Effector memory CD4-positive, alpha-beta T cell (primary cell): ENCODE measurements around the gene TNFSF10.

Experiments used
- DNase-seq, 3 donors: peaks; one replicate each; pipeline ENCODE4 v3.0.0-alpha.2; 2020
- H3K27ac ChIP-seq: 2 replicates; pipeline ENCODE4 v1.7.0; 2013; ENCODE audit warnings: mild to moderate bottlenecking, low read length, moderate library complexity; ENCODE audit not compliant: insufficient read depth, poor library complexity, severe bottlenecking
- H3K27me3 ChIP-seq: replicated peaks from 2 replicates; pipeline ENCODE4 v1.7.0; 2013; ENCODE audit warnings: mild to moderate bottlenecking, low read length; ENCODE audit not compliant: insufficient read depth, control insufficient read depth, poor library complexity, severe bottlenecking
- H3K36me3 ChIP-seq: 2 replicates; pipeline ENCODE4 v1.7.0; 2013; ENCODE audit warnings: mild to moderate bottlenecking, low read length, moderate library complexity; ENCODE audit not compliant: control insufficient read depth, insufficient read depth
- H3K4me1 ChIP-seq: 2 replicates; pipeline ENCODE4 v1.7.0; 2013; ENCODE audit warnings: low read length, mild to moderate bottlenecking; ENCODE audit not compliant: control insufficient read depth, insufficient read depth, poor library complexity, severe bottlenecking
- H3K4me3 ChIP-seq: 2 replicates; pipeline ENCODE4 v1.7.0; 2013; ENCODE audit warnings: low read length, low read depth, mild to moderate bottlenecking; ENCODE audit not compliant: insufficient read depth, poor library complexity, severe bottlenecking
- H3K9me3 ChIP-seq: 2 replicates; pipeline ENCODE4 v1.7.0; 2013; ENCODE audit warnings: mild to moderate bottlenecking, low read length, moderate library complexity; ENCODE audit not compliant: control insufficient read depth

TNFSF10 gene

DNA sequence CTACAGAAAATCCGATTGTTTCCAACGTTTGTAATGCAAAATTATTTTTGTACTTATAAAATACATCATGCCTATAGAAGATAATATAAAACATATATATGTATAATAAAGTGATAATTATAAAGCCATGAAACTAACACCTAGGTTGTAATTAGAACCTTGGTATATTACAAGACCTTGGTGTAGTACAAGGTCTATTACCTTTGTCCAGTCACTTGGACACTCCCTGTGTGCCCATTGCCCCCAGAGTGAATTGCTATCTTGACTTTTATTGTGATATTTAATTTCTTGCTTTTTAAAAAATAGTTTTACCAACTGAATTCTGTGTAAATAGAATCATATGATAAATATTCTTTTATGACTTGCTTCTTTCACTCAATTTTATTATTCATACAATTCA is 20.7 kb upstream of the TNFSF10 start:
- H3K27me3 ChIP-seq: no peaks in the 10 kb centered on the region
- H3K9me3 ChIP-seq: no peaks in the 10 kb centered on the region
- DNase-seq: no peak
- no peaks in the 10 kb centered on the region for H3K36me3 ChIP-seq
- peaks cover 3% of the 10 kb centered on the region for H3K4me1 ChIP-seq
- no peak overlapping the region for H3K27ac ChIP-seq
- H3K4me3 ChIP-seq: no peak overlapping the region

DNA sequence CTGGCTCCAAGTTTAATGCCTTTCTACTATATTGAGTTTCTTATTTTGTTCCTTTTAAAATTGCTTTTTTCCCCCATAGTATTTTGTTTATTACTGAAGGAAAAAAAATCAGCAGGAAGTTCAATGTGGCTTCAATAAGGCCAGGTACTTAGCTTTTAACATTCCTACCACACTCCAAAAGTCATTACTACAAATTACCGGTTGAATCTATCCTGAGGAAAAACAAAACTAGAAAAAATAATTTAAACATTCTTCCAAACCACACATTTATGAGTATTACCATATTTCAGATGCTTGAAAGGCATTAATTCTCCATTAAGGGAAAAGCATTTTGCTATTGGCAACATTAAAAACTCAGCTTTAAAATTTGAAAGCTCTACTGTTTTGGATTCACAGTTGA is 20.2 kb upstream of the TNFSF10 start:
- no peak overlapping the region for H3K4me3 ChIP-seq
- peaks cover 3% of the 10 kb centered on the region for H3K4me1 ChIP-seq
- H3K36me3 ChIP-seq: no peaks in the 10 kb centered on the region
- no peaks in the 10 kb centered on the region for H3K27me3 ChIP-seq
- H3K27ac ChIP-seq: no peak overlapping the region
- H3K9me3 ChIP-seq: no peaks in the 10 kb centered on the region
- DNase-seq: no peak

- no peak for DNase-seq
- no peaks in the 10 kb centered on the region for H3K36me3 ChIP-seq
- no peak overlapping the region for H3K4me3 ChIP-seq
- no peaks in the 10 kb centered on the region for H3K27me3 ChIP-seq
- H3K27ac ChIP-seq: no peak overlapping the region
- H3K4me1 ChIP-seq: peaks cover 5% of the 10 kb centered on the region
- H3K9me3 ChIP-seq: no peaks in the 10 kb centered on the region
Observed at GRCh38 chr3:172542999-172543398, 19.8 kb upstream of the TNFSF10 start.

DNA sequence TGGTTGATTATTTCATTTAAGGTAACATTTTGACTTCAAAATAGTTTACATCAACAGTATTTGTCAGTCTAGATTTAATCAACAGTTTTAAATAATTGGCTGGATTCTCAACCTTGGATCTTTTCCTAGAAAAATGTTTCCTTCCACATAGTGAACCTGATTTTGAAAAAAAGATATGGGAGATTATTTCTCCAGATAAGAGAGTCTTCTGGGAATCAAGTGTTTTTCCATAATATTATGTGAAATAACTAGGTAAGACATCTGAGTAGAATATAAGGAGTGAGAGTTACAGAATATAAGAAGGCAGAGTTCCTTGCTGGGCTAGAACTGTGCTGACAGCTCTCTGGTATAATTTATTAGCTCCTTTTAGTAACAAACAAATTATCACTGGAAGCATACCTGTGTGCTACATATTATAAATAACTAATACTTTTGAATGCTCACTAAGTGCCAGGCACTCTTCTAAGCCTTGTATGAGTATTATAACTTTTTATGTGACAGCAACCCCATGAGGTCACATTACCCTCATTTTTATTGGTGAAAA is 18.8 kb upstream of the TNFSF10 start:
- no peaks in the 10 kb centered on the region for H3K36me3 ChIP-seq
- H3K27me3 ChIP-seq: no peaks in the 10 kb centered on the region
- no peak overlapping the region for H3K4me3 ChIP-seq
- no peak for DNase-seq
- no peaks in the 10 kb centered on the region for H3K9me3 ChIP-seq
- H3K27ac ChIP-seq: no peak overlapping the region
- peaks cover 15% of the 10 kb centered on the region for H3K4me1 ChIP-seq

DNA sequence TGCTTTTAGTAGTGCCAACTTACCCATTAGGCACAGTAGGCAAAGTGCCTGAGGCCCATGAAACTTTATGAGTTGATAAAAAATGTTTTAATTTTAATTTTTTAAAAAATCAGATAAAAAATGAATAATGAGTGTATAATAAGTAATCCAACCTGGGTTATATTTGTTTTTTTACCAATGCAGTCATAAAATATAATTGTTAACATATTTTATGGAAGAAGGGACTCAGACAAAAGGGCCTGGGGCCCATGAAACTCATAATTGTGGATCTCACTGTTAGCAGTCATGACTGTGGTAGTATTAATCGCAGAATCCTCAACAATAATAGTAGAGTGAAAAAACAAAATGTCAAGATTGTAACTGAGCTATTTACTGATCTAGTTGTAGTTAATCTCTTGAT is 16.8 kb upstream of the TNFSF10 start:
- Histone ChIP-seq H3K27me3 (no peaks in the 10 kb centered on the region), H3K36me3 (no peaks in the 10 kb centered on the region), H3K27ac (no peak overlapping the region), H3K9me3 (no peaks in the 10 kb centered on the region), H3K4me3 (no peak overlapping the region), H3K4me1 (peaks cover 19% of the 10 kb centered on the region)
- DNase-seq: no peak

DNA sequence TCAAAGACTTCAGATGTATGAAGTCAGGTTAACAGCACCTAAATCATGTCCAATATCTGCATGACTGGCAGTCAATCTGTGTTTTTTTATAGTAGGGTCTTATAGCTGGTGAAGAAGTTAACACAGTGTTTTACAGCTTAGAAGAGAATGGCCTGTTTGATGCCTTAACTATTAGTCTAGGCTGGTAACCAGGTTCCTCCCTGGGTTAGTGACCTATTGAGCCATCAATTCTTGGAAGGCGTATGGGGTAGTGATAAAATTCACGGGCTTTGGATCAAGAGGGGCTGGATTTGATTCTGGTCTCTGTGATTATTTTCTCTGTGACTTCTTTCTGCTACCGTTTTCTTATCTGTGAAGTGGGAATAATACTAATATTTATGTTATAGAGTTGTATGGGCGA is 16.0 kb upstream of the TNFSF10 start:
- no peak for DNase-seq
- H3K27ac ChIP-seq: no peak overlapping the region
- H3K4me1 ChIP-seq: peaks cover 19% of the 10 kb centered on the region
- H3K36me3 ChIP-seq: no peaks in the 10 kb centered on the region
- H3K9me3 ChIP-seq: no peaks in the 10 kb centered on the region
- no peak overlapping the region for H3K4me3 ChIP-seq
- H3K27me3 ChIP-seq: no peaks in the 10 kb centered on the region

DNA sequence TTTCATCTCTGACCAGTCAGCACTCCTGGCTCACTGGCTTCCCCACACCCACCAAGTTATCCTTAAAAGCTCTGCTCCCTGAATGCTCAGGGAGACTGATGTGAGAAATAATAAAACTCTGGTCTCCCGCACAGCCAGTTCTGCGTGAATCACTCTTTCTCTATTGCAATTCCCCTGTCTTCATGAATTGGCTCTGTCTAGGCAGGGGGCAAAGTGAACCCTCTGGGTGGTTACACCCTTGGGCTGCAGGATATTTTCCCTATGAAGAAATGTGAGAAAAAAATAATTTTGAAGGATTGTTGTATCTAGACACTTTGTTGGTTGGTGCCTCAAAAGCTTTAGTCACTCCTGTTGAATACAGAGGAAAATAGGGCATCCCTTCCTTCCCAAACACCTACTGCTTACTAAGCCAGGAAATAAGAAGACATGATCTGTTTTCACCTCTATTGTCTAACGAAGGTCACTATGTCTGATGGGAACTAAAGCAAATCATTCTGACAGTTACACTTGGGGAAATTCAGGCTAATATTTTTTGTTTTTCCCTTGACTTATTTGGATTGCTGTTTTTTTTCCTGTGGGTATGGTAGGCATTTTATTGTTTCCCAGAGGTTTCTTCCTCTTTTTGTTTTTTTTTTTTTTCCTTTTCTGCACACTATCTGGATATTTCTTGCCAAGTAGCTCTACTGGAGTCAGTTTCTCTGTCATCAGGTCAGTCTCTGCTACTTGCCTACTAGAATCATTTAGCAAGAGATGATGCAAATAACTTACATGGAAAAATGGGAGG is 15.3 kb upstream of the TNFSF10 start:
- Histone ChIP-seq H3K4me1 (peaks cover 19% of the 10 kb centered on the region), H3K4me3 (no peak overlapping the region), H3K9me3 (no peaks in the 10 kb centered on the region), H3K27ac (no peak overlapping the region), H3K27me3 (no peaks in the 10 kb centered on the region), H3K36me3 (no peaks in the 10 kb centered on the region)
- DNase-seq: no peak

DNA sequence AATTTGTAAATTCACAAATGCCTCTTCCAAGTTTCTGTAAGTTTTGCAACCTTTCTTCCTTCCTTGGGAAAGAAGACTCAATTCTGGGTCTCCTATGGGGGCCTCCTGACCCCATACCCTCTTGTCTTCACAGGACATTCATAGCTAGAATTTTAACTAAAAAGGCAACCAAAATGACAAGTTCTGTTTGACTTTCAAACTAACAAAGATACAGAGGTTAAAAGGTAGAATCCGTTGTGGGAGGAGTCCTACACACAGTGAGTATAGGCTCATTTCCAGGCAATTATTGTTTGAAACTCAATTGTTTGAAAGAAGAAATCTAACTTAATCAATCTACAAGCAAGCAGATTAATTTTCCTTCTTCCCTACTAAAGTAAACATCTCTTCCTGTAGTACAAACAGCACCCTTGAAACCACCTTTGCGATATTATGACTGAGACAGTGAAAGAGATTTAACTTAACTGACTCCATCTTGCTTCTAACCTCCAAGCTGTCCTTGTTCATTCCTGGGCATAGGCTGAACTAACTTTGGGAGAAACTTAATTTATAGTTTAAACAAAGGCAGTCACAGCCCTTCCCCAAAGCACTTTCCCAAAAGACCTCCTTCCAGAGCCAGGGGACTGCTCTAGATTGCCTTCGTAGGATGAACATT is 14.4 kb upstream of the TNFSF10 start:
- H3K36me3 ChIP-seq: no peaks in the 10 kb centered on the region
- no peak for DNase-seq
- H3K27me3 ChIP-seq: no peaks in the 10 kb centered on the region
- H3K4me3 ChIP-seq: no peak overlapping the region
- H3K9me3 ChIP-seq: no peaks in the 10 kb centered on the region
- H3K4me1 ChIP-seq: peaks cover 19% of the 10 kb centered on the region
- peak overlapping the region; percentile 7 for H3K27ac ChIP-seq

GRCh38 chr3:172536993-172537419 is 13.8 kb upstream of the TNFSF10 start:
- DNase-seq: no peak
- H3K9me3 ChIP-seq: no peaks in the 10 kb centered on the region
- H3K36me3 ChIP-seq: no peaks in the 10 kb centered on the region
- peak overlapping the region; percentile 7 for H3K27ac ChIP-seq
- peaks cover 19% of the 10 kb centered on the region for H3K4me1 ChIP-seq
- no peaks in the 10 kb centered on the region for H3K27me3 ChIP-seq
- H3K4me3 ChIP-seq: no peak overlapping the region

DNA sequence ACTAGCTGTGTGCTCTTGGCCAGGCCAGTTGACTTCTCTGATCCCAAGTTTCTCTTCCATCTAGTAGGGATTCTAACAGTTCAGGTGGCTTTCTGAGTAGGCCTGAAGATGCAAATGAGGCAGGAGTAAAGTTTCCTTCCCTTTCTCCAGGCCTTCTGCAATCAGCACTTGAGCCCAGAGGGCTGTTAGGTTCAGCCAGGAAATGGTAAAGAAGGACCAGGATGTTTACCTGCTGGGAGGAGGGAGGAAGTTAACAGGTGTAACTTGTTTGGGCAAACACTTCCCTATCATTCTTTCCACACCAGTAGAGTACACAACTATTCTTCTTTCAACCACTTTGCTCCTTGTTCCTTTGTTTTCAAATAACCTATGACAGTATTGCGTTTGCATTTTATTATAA is 13.3 kb upstream of the TNFSF10 start:
- no peak for DNase-seq
- H3K9me3 ChIP-seq: no peaks in the 10 kb centered on the region
- no peaks in the 10 kb centered on the region for H3K27me3 ChIP-seq
- H3K27ac ChIP-seq: no peak overlapping the region
- no peaks in the 10 kb centered on the region for H3K36me3 ChIP-seq
- H3K4me1 ChIP-seq: peaks cover 19% of the 10 kb centered on the region
- H3K4me3 ChIP-seq: no peak overlapping the region
